ENCODE data around the gene CLEC20A. TPM values are rescaled to one million over a fixed set of nuclear protein-coding genes. Genes with fewer than 3 reads are reported as not detected.

Gene CLEC20A
- total and polyA plus RNA-seq, 2 experiments from 2014 or later = not detected

- H3K9me3 Mint-ChIP-seq = no peaks in the 10 kb centered on the region
- DNase-seq (ENCODE audit: low spot score) (no peak), ATAC-seq (no peak)
- H3K27ac Mint-ChIP-seq = no peak overlapping the region
- H3K4me3 Mint-ChIP-seq = no peak overlapping the region
- Histone ChIP-seq H4K20me1 (replicated peaks; ENCODE audit: insufficient read depth) (no peaks in the 10 kb centered on the region), H3K4me2 (no peak overlapping the region), H3F3A (replicated peaks; ENCODE audit: low read depth) (no peaks in the 10 kb centered on the region), H3K36me3 (ENCODE audit: insufficient read depth) (no peaks in the 10 kb centered on the region; the same call in 1 of the 2 replicates), H3K27ac (ENCODE audit: low read depth) (no peak overlapping the region), H3K27me3 (ENCODE audit: insufficient read depth) (no peaks in the 10 kb centered on the region), H3K4me1 (ENCODE audit: insufficient read depth) (peaks cover 17% of the 10 kb centered on the region; the same call in 1 of the 2 replicates), H3K4me3 (no peak overlapping the region), H2AFZ (no peak overlapping the region), H3K9me2 (ENCODE audit: insufficient read depth) (no peaks in the 10 kb centered on the region), H3K79me2 (replicated peaks; ENCODE audit: insufficient read depth) (no peaks in the 10 kb centered on the region)
- peaks cover 10% of the 10 kb centered on the region for H3K4me1 Mint-ChIP-seq
- H3K36me3 Mint-ChIP-seq (ENCODE audit: low read depth) = peaks cover 17% of the 10 kb centered on the region
- H3K27me3 Mint-ChIP-seq (ENCODE audit: insufficient read depth, low read depth, poor library complexity) = no peaks in the 10 kb centered on the region
- no peak for TF ChIP-seq ZNF114 (CRISPR knock-in tag; IDR thresholded peaks at IDR 0.05)
- TF ChIP-seq CTCF (conservative IDR thresholded peaks at IDR 0.05; ENCODE audit: low read depth in 2 of 2) = no peak
- no peak for TF ChIP-seq CREB1 (CRISPR knock-in tag; IDR thresholded peaks at IDR 0.05; ENCODE audit: low read depth)
- TF ChIP-seq ETS1 (IDR thresholded peaks at IDR 0.05) = no peak
- no peak for TF ChIP-seq REST (IDR thresholded peaks at IDR 0.05; ENCODE audit: unreplicated experiment)
- TF ChIP-seq JUNB (IDR thresholded peaks at IDR 0.05; ENCODE audit: unreplicated experiment) = no peak
- no peak for TF ChIP-seq EZH2phosphoT487 (IDR thresholded peaks at IDR 0.05; ENCODE audit: unreplicated experiment)
- TF ChIP-seq POLR2AphosphoS5 (IDR thresholded peaks at IDR 0.05; ENCODE audit: low read depth) = no peak
- TF ChIP-seq NANOG (IDR thresholded peaks at IDR 0.05; ENCODE audit: borderline replicate concordance) = no peak
- no peak for TF ChIP-seq ZNF331 (CRISPR knock-in tag; IDR thresholded peaks at IDR 0.05; ENCODE audit: low read depth)
- TF ChIP-seq STAT1 (IDR thresholded peaks at IDR 0.05; ENCODE audit: unreplicated experiment) = no peak
Observed at GRCh38 chr1:178457651-178458050, 39.1 kb downstream of the CLEC20A start.

Data from GM23338 (cell line).